ENCODE data around the gene CIAO2A.

- no peak for TF ChIP-seq CTCF (IDR thresholded peaks at IDR 0.05; ENCODE audit: low read depth, low read length)
- TF ChIP-seq EZH2phosphoT487 (IDR thresholded peaks at IDR 0.05; ENCODE audit: low read depth): no peak
These were observed 11.6 kb upstream of the CIAO2A start for GRCh38 chr15:64105113-64105704.
